Loucy (cell line): Measurements from ENCODE around the gene ATG7.

Experiments used
- EZH2phosphoT487 ChIP-seq: fragments of 200-600 bp; IDR thresholded peaks from 2 replicates; pipeline ENCODE4 v1.6.1; 2018; ENCODE audit warnings: antibody characterized with exemption, mild to moderate bottlenecking, moderate library complexity, borderline replicate concordance
- TF ChIP-seq, protein P1 (sequence below): fragments of 200-600 bp; sonication (generic); conservative IDR thresholded peaks from 2 replicates; pipeline ENCODE4 v1.5.1; 2014; ENCODE audit warnings: mild to moderate bottlenecking, antibody characterized with exemption, low read length

DNA sequence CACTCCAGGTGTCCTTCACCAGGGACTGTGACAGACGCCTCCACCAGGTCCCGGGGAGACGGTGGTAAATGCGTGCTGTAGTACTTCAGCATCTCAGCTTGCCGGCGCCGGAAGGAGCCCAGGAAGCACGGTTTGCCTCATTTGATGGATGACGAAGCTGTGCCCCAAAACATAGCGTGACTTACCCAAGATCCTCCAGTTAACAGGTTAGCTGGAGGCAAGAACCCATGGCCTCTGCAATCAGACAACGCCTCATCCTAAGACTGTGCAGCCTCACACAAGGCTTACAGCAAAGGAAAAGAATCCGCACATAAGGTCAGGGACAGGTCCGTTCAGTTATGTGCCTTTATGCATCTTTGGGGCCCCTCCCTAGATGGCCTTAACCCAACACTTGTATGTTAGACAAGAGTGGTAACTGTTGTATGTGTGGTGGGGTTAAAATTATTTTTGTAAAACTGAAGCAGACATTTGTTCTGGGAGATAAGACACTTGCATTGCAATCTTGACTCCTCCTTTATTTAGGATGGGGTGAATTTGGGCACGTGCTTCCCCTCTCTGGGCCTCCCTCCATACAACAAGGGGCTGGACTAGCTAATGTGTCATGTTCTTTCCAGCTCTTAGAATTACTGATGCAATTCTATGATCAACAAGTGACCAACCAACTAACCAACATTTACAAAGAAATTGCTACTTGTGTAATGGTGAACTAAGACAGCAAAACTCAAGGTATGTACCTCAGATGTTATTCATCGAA is 332.1 kb downstream of the ATG7 start:
- TF ChIP-seq, protein P1, sequence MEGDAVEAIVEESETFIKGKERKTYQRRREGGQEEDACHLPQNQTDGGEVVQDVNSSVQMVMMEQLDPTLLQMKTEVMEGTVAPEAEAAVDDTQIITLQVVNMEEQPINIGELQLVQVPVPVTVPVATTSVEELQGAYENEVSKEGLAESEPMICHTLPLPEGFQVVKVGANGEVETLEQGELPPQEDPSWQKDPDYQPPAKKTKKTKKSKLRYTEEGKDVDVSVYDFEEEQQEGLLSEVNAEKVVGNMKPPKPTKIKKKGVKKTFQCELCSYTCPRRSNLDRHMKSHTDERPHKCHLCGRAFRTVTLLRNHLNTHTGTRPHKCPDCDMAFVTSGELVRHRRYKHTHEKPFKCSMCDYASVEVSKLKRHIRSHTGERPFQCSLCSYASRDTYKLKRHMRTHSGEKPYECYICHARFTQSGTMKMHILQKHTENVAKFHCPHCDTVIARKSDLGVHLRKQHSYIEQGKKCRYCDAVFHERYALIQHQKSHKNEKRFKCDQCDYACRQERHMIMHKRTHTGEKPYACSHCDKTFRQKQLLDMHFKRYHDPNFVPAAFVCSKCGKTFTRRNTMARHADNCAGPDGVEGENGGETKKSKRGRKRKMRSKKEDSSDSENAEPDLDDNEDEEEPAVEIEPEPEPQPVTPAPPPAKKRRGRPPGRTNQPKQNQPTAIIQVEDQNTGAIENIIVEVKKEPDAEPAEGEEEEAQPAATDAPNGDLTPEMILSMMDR = no peak
- no peak for TF ChIP-seq EZH2phosphoT487
